ENCODE measurements around the gene ABCA12.

ABCA12 gene

DNA sequence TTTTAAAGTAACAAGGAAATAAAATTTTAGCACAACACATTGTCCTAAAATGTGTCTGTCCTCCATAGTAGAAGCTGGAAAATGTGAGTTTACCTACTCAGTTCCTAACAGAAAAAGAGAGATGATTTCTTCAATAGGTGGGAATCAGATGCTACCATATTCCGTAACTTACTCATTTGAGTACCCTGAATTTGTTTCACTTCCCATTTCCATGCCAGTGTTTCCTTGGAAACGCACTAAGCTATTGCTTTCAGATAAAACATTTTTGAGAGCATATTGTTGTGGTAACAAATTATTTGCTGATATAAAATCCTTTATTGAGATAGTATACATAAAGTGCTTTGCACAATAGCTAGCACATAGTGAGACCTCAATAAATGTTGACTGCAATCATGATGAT lies 191.5 kb downstream of the ABCA12 start:
- DNase-seq (ENCODE audit: extremely low spot score), result no peak
- TF ChIP-seq, protein P1, sequence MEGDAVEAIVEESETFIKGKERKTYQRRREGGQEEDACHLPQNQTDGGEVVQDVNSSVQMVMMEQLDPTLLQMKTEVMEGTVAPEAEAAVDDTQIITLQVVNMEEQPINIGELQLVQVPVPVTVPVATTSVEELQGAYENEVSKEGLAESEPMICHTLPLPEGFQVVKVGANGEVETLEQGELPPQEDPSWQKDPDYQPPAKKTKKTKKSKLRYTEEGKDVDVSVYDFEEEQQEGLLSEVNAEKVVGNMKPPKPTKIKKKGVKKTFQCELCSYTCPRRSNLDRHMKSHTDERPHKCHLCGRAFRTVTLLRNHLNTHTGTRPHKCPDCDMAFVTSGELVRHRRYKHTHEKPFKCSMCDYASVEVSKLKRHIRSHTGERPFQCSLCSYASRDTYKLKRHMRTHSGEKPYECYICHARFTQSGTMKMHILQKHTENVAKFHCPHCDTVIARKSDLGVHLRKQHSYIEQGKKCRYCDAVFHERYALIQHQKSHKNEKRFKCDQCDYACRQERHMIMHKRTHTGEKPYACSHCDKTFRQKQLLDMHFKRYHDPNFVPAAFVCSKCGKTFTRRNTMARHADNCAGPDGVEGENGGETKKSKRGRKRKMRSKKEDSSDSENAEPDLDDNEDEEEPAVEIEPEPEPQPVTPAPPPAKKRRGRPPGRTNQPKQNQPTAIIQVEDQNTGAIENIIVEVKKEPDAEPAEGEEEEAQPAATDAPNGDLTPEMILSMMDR (IDR thresholded peaks at IDR 0.05; ENCODE audit: control extremely low read depth, extremely low read depth, low read depth, missing control alignments), result no peak
- POLR2A ChIA-PET, result no interaction called here
- CTCF ChIA-PET, result interaction anchor here (0.7 to 1.1 kb wide), 3 partner anchors 10 to 32 kb away, joined by 3 to 4 read pairs (median 3); no protein-coding TSS in a partner anchor

DNA sequence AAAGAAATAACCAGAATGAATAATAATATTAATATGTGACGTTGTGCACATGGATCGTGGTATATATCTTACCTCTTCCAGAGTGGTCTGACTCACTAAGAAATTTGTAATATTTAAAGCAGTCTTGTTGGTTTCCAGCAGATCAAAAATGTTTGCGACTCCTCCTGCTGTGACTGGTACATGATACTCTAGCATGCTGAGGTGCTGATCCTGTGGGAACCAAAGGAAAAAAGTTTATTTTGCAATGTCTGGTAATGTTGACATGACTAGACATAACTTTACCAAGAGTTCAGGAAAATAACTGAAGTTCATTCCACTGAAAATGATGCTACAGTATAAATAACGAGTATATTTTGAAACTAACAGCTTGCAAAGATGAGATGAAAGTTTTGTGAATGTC lies 204.4 kb downstream of the ABCA12 start:
- POLR2A ChIA-PET, result no interaction called here
- CTCF ChIA-PET, result interaction anchor here (1.5 kb wide), 1 partner anchor 9 kb away, joined by 3 read pairs; no protein-coding TSS in a partner anchor
- TF ChIP-seq, protein P1 (IDR thresholded peaks at IDR 0.05; ENCODE audit: control extremely low read depth, extremely low read depth, low read depth, missing control alignments), result no peak
- no peak for DNase-seq (ENCODE audit: extremely low spot score)

DNA sequence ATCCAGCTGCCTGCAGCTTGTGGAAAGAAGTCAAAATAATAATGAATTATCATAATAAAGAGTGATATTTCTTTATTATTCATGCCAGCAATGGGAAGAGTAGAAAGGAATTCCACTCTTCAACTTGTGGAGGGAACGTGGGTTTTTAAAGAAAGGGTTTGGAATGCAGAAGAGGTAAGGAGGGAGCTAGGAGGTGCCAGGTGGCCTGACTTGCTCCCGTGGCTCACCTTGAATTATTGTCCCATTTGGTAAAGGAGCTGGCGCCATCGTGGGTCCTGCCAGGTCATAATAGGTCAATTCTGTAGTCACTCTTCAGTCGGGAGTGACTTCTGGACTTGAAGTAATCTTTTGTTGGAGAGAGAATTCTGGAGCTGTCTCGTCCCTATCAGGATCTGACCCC lies 233.8 kb downstream of the ABCA12 start:
- TF ChIP-seq, protein P1 (IDR thresholded peaks at IDR 0.05; ENCODE audit: control extremely low read depth, extremely low read depth, low read depth, missing control alignments), result no peak
- CTCF ChIA-PET, result interaction anchor here (1.0 kb wide), 1 partner anchor 11 kb away, joined by 3 read pairs; no protein-coding TSS in a partner anchor
- DNase-seq (ENCODE audit: extremely low spot score), result no peak
- POLR2A ChIA-PET, result no interaction called here

DNA sequence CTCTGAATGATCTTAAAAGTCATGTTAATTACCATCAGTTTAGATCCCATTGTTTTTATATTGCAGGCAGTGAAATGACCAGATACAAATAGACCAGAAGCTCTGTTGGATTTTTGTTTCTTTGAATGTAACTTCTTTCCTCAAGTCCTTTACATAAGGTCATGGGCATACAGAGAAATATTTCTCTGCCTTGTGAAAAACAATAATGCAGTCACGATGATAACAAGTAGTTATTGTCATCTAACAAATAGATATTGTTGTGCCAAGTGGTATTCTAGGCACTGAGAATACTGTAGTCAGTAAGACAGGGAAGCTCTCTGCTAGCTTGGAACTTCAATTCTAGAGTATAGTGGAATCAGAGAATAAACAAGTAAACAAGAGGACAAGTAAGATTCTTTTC lies 234.2 kb downstream of the ABCA12 start:
- POLR2A ChIA-PET, result no interaction called here
- no peak for DNase-seq (ENCODE audit: extremely low spot score)
- TF ChIP-seq, protein P1 (IDR thresholded peaks at IDR 0.05; ENCODE audit: control extremely low read depth, extremely low read depth, low read depth, missing control alignments), result no peak
- CTCF ChIA-PET, result interaction anchor here (1.0 kb wide), 1 partner anchor 11 kb away, joined by 3 read pairs; no protein-coding TSS in a partner anchor

DNA sequence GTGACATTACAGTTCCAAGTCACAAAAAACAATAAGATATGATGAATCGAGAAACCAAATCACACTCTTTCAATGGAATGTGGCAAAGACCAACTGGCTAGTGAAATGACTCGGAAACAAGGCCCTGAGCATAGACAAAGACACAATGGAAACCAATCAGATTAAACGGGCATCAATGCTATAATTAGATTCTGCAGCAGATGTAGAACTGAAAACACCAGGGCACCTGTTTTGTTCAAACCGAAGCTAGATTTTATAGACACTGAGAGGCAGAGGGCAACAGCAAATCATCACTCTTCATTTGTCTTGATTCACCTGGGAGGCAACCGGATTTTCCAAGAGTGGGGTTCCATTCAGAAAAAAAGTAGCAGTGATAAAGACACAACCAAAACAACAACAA lies 236.1 kb downstream of the ABCA12 start:
- TF ChIP-seq, protein P1 (IDR thresholded peaks at IDR 0.05; ENCODE audit: control extremely low read depth, extremely low read depth, low read depth, missing control alignments), result no peak
- no peak for DNase-seq (ENCODE audit: extremely low spot score)
- ChIA-PET POLR2A (no interaction called here), CTCF (no interaction called here)

DNA sequence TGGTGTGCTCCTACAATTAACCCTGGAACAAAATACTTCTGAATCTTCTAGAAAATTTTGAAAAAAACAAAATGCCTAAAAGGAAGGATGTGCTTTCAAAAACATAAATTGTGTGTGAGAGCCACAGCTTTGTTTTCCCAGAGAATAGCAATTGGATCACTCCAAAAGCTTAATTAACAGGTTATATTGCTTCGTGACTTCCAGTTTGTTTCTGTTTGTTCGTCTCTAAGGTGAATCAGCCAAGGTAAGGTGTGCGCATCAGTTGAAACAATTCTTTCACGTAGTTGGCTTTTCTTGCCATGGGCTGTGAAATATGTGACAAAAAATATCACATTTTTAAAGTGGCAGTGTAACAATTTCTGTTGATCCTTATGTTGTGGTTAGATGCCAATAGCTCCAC lies 238.7 kb downstream of the ABCA12 start:
- ChIA-PET POLR2A (no interaction called here), CTCF (interaction anchor here (1.6 to 2.3 kb wide), 2 partner anchors 10 to 17 kb away, joined by 6 to 7 read pairs; no protein-coding TSS in a partner anchor)
- no peak for DNase-seq (ENCODE audit: extremely low spot score)
- TF ChIP-seq, protein P1 (IDR thresholded peaks at IDR 0.05; ENCODE audit: control extremely low read depth, extremely low read depth, low read depth, missing control alignments), result no peak

DNA sequence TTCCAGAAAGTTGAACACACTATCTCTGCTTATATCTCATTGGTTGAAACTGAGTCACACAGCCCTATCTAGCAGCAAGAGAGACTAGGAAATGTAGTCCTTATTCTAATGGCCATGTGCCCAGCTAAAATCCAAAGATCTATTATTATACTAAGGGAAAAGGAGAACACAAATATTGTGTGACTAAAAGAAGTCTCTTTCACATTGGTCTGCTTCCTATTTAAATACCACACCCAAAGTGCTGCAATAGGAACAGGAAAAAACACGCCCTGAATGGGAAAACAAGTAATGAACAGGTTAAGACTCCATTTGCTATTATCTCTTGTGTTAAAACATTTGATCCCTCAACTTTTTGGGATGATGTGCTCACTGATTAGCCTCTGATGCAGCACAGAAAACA lies 242.2 kb downstream of the ABCA12 start:
- POLR2A ChIA-PET, result no interaction called here
- TF ChIP-seq, protein P1 (IDR thresholded peaks at IDR 0.05; ENCODE audit: control extremely low read depth, extremely low read depth, low read depth, missing control alignments), result no peak
- CTCF ChIA-PET, result no interaction called here
- DNase-seq (ENCODE audit: extremely low spot score), result no peak

Measured in GM10248 (cell line).